Measurements from ENCODE around the gene MPG. TPM values are rescaled to one million over a fixed set of nuclear protein-coding genes. Genes with fewer than 3 reads are reported as not detected.

MPG gene
- total and polyA plus RNA-seq, 10 donors, result 34.8 to 122 (median 69.9) TPM

DNA sequence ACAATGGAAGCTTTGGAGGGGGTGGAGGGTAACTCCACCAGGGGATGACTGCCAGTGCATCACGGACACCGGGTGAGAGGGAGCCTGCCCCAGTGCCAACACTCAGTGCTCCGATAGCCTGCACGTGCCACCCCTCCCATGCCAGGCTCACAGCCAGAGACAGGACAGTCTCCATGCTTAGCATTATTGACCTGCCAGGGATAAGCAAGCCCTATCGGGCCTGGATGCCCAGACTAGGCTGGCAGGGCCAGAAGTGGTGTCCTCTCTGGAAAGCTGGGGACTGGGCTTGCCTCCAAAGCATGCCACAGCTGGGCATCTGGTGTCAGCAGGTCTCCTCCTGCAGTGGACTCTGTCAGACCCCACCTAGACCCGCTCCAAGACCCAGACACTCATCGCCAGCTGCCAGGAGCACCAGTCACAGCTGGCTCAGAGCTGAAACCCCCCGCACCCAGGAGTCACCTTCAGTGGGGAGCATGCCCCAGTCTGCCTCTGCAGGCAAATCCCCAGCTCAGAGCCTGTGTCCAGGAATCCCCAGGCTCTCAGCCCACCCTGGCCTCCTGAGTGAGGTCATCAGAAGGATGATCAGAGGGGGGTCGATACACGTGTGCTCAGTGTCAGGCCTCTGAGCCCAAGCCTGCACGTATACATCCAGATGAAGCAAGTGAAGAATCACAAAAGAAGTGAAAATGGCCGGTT is 3.8 kb upstream of the MPG start:
- H3K36me3 ChIP-seq, result peaks cover 0 to under 1% (median 0%) of the 10 kb centered on the region in 6 donors
- H3K4me3 ChIP-seq, result no peak overlapping the region
- no peaks in the 10 kb centered on the region for H3K9me3 ChIP-seq
- TF ChIP-seq POLR2AphosphoS5 (IDR thresholded peaks at IDR 0.05) (no peak), POLR2A (IDR thresholded peaks at IDR 0.05) (no peak)
- TF ChIP-seq, protein P1, sequence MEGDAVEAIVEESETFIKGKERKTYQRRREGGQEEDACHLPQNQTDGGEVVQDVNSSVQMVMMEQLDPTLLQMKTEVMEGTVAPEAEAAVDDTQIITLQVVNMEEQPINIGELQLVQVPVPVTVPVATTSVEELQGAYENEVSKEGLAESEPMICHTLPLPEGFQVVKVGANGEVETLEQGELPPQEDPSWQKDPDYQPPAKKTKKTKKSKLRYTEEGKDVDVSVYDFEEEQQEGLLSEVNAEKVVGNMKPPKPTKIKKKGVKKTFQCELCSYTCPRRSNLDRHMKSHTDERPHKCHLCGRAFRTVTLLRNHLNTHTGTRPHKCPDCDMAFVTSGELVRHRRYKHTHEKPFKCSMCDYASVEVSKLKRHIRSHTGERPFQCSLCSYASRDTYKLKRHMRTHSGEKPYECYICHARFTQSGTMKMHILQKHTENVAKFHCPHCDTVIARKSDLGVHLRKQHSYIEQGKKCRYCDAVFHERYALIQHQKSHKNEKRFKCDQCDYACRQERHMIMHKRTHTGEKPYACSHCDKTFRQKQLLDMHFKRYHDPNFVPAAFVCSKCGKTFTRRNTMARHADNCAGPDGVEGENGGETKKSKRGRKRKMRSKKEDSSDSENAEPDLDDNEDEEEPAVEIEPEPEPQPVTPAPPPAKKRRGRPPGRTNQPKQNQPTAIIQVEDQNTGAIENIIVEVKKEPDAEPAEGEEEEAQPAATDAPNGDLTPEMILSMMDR (IDR thresholded peaks at IDR 0.05 in 8 of 11, conservative IDR thresholded peaks at IDR 0.05 in 3 of 11), result no peak
- H3K27ac ChIP-seq, result peak overlapping the region in 3 of 8 donors; percentile 13 to 94 (median 30)
- H3K27me3 ChIP-seq (replicated peaks in 1 of 7), result peaks cover 0 to 40% (median 10%) of the 10 kb centered on the region in 7 donors
- 72 to 90% (median 79%) methylated on average over 10 to 12 of the region's 12 CpGs for WGBS, 5 donors
- peaks cover 23 to 85% (median 59%) of the 10 kb centered on the region in 6 donors for H3K4me1 ChIP-seq
- intact Hi-C loops (cut with DNase I; ENCODE audit: low total_unique reads), result no loop called here
- DNase-seq, result no peak

- no peaks in the 10 kb centered on the region for H3K9me3 ChIP-seq
- TF ChIP-seq POLR2A (IDR thresholded peaks at IDR 0.05) (no peak), POLR2AphosphoS5 (IDR thresholded peaks at IDR 0.05) (no peak)
- TF ChIP-seq, protein P1 (IDR thresholded peaks at IDR 0.05 in 8 of 11, conservative IDR thresholded peaks at IDR 0.05 in 3 of 11), result no peak
- 87 to 92% (median 91%) methylated on average over 15 to 16 of the region's 16 CpGs for WGBS, 5 donors
- peaks cover 0 to 7% (median 2%) of the 10 kb centered on the region in 6 donors for H3K36me3 ChIP-seq
- H3K4me3 ChIP-seq, result no peak overlapping the region
- H3K27ac ChIP-seq, result peak overlapping the region in 6 of 8 donors; percentile 54 to 95 (median 94)
- H3K27me3 ChIP-seq (replicated peaks in 1 of 7), result peaks cover 0 to 40% (median 10%) of the 10 kb centered on the region in 7 donors
- intact Hi-C loops (cut with DNase I; ENCODE audit: low total_unique reads), result no loop called here
- DNase-seq, result no peak
- H3K4me1 ChIP-seq, result peaks cover 23 to 85% (median 61%) of the 10 kb centered on the region in 6 donors
Measured at GRCh38 chr16:74747-75334, 3.2 kb upstream of the MPG start.

GRCh38 chr16:75580-76501 is 2.2 kb upstream of the MPG start:
- Histone ChIP-seq H3K27ac (peak overlapping the region in 7 of 8 donors; percentile 92 to 95 (median 93)), H3K4me3 (no peak overlapping the region), H3K4me1 (peaks cover 23 to 86% (median 62%) of the 10 kb centered on the region in 6 donors), H3K36me3 (peaks cover 0 to 17% (median 7%) of the 10 kb centered on the region in 6 donors), H3K9me3 (no peaks in the 10 kb centered on the region), H3K27me3 (replicated peaks in 1 of 7) (peaks cover 0 to 36% (median 10%) of the 10 kb centered on the region in 7 donors)
- 18 to 42% (median 33%) methylated on average over 8 to 11 of the region's 11 CpGs for WGBS, 5 donors
- intact Hi-C loops (cut with DNase I; ENCODE audit: low total_unique reads), result no loop called here
- DNase-seq, result no peak
- TF ChIP-seq POLR2A (IDR thresholded peaks at IDR 0.05) (no peak), POLR2AphosphoS5 (IDR thresholded peaks at IDR 0.05) (peak in 1 of 3 donors; percentile 9)
- TF ChIP-seq, protein P1 (IDR thresholded peaks at IDR 0.05 in 8 of 11, conservative IDR thresholded peaks at IDR 0.05 in 3 of 11), result peak in 3 of 11 experiments; percentile 15 to 35 (median 15)
